ENCODE measurements around the gene VAV3. TPM values are rescaled to one million over a fixed set of nuclear protein-coding genes. Genes with fewer than 3 reads are reported as not detected.

The VAV3 gene
- total RNA-seq, 4 donors from 2014 or later = 2.2 to 20.4 (median 4.0) TPM

GRCh38 chr1:107803579-107803978, 161.4 kb downstream of the VAV3 start:
- H3K27ac ChIP-seq = no peak overlapping the region
- no peaks in the 10 kb centered on the region for H3K36me3 ChIP-seq
- DNase-seq (ENCODE audit: low spot score in 2 of 2) = no peak
- peaks cover 0 to 10% (median 0%) of the 10 kb centered on the region in 4 donors for H3K4me1 ChIP-seq
- H3K9me3 ChIP-seq = peaks cover 0 to 6% (median 0%) of the 10 kb centered on the region in 4 donors
- 47 to 58% methylated on average over 1 of the region's 1 CpG for WGBS, 2 donors
- no peak overlapping the region for H3K4me3 ChIP-seq
- TF ChIP-seq EP300 (IDR thresholded peaks at IDR 0.05) = no peak
- no peak for TF ChIP-seq CTCF (IDR thresholded peaks at IDR 0.05)
- no peak for TF ChIP-seq POLR2A (IDR thresholded peaks at IDR 0.05)
- no peaks in the 10 kb centered on the region for H3K27me3 ChIP-seq

GRCh38 chr1:107802654-107803053, 162.3 kb downstream of the VAV3 start:
- Histone ChIP-seq H3K27me3 (no peaks in the 10 kb centered on the region), H3K4me1 (peaks cover 0 to 10% (median 0%) of the 10 kb centered on the region in 4 donors), H3K9me3 (peaks cover 0 to 6% (median 0%) of the 10 kb centered on the region in 4 donors), H3K36me3 (no peaks in the 10 kb centered on the region), H3K27ac (no peak overlapping the region), H3K4me3 (no peak overlapping the region)
- TF ChIP-seq CTCF (IDR thresholded peaks at IDR 0.05) (no peak), POLR2A (IDR thresholded peaks at IDR 0.05) (no peak), EP300 (IDR thresholded peaks at IDR 0.05) (no peak)
- DNase-seq (ENCODE audit: low spot score in 2 of 2) = no peak
- 89 to 96% methylated on average over 1 of the region's 1 CpG for WGBS, 2 donors

GRCh38 chr1:107795994-107796393, 169.0 kb downstream of the VAV3 start:
- no peak for DNase-seq (ENCODE audit: low spot score in 2 of 2)
- Histone ChIP-seq H3K27ac (no peak overlapping the region), H3K27me3 (no peaks in the 10 kb centered on the region), H3K36me3 (no peaks in the 10 kb centered on the region), H3K4me1 (no peaks in the 10 kb centered on the region), H3K4me3 (no peak overlapping the region), H3K9me3 (peaks cover 0 to 4% (median 0%) of the 10 kb centered on the region in 4 donors)
- TF ChIP-seq POLR2A (IDR thresholded peaks at IDR 0.05) = no peak
- no peak for TF ChIP-seq EP300 (IDR thresholded peaks at IDR 0.05)
- no peak for TF ChIP-seq CTCF (IDR thresholded peaks at IDR 0.05)
- 85 to 94% methylated on average over 2 of the region's 2 CpGs for WGBS, 2 donors

GRCh38 chr1:107795441-107795840, 169.5 kb downstream of the VAV3 start:
- TF ChIP-seq EP300 (IDR thresholded peaks at IDR 0.05) = no peak
- DNase-seq (ENCODE audit: low spot score in 2 of 2) = no peak
- Histone ChIP-seq H3K27me3 (no peaks in the 10 kb centered on the region), H3K4me3 (no peak overlapping the region), H3K36me3 (no peaks in the 10 kb centered on the region), H3K27ac (no peak overlapping the region), H3K9me3 (no peaks in the 10 kb centered on the region), H3K4me1 (no peaks in the 10 kb centered on the region)
- WGBS, 2 donors = 55 to 89% methylated on average over 1 of the region's 1 CpG

GRCh38 chr1:107794571-107794970, 170.4 kb downstream of the VAV3 start:
- H3K27ac ChIP-seq = no peak overlapping the region
- no peak for DNase-seq (ENCODE audit: low spot score in 2 of 2)
- no peaks in the 10 kb centered on the region for H3K4me1 ChIP-seq
- no peak overlapping the region for H3K4me3 ChIP-seq
- H3K27me3 ChIP-seq = no peaks in the 10 kb centered on the region
- 59 to 64% methylated on average over 2 of the region's 2 CpGs for WGBS, 2 donors
- TF ChIP-seq POLR2A (IDR thresholded peaks at IDR 0.05) (no peak), EP300 (IDR thresholded peaks at IDR 0.05) (no peak), CTCF (IDR thresholded peaks at IDR 0.05) (no peak)
- no peaks in the 10 kb centered on the region for H3K9me3 ChIP-seq
- H3K36me3 ChIP-seq = no peaks in the 10 kb centered on the region

- H3K27me3 ChIP-seq = no peaks in the 10 kb centered on the region
- WGBS, 2 donors = 92% methylated on average over 7 of the region's 7 CpGs
- H3K4me3 ChIP-seq = no peak overlapping the region
- H3K4me1 ChIP-seq = no peaks in the 10 kb centered on the region
- no peaks in the 10 kb centered on the region for H3K9me3 ChIP-seq
- no peak overlapping the region for H3K27ac ChIP-seq
- TF ChIP-seq CTCF (IDR thresholded peaks at IDR 0.05) (no peak), POLR2A (IDR thresholded peaks at IDR 0.05) (no peak), EP300 (IDR thresholded peaks at IDR 0.05) (no peak)
- H3K36me3 ChIP-seq = no peaks in the 10 kb centered on the region
- no peak for DNase-seq (ENCODE audit: low spot score in 2 of 2)
Observed at GRCh38 chr1:107793896-107794453, 171.0 kb downstream of the VAV3 start.
